BE2C (cell line): Measurements from ENCODE around the gene RHOC.

Experiments
- DNase-seq: peaks from one replicate; pipeline ENCODE4 v3.0.0-alpha.2; 2020
- H3K27me3 ChIP-seq: fragments of 250-450 bp; sonication (Bioruptor Pico); 2 replicates; pipeline ENCODE4 v1.5.1; 2020; ENCODE audit warnings: mild to moderate bottlenecking
- H3K36me3 ChIP-seq: fragments of 250-450 bp; sonication (Bioruptor Pico); 2 replicates; pipeline ENCODE4 v1.5.1; 2020; ENCODE audit warnings: mild to moderate bottlenecking
- H3K4me1 ChIP-seq: fragments of 250-450 bp; sonication (Bioruptor Pico); 2 replicates; pipeline ENCODE4 v1.5.1; 2020
- H3K4me3 ChIP-seq: 2 replicates; pipeline ENCODE4 v1.5.1; 2011; ENCODE audit warnings: low read depth, low read length
- H3K9me3 ChIP-seq: fragments of 250-450 bp; sonication (Bioruptor Pico); 2 replicates; pipeline ENCODE4 v1.5.1; 2020
- TF ChIP-seq, protein P1 (sequence below): IDR thresholded peaks from 2 replicates; pipeline ENCODE4 v1.5.1; 2012; ENCODE audit warnings: mild to moderate bottlenecking, low read depth, low read length

RHOC gene

GRCh38 chr1:112718691-112719418 is 11.9 kb upstream of the RHOC start:
- H3K4me3 ChIP-seq = no peak overlapping the region; the same call in 1 of the 2 replicates
- H3K27me3 ChIP-seq = peaks cover 23% of the 10 kb centered on the region
- H3K9me3 ChIP-seq = no peaks in the 10 kb centered on the region; the same call in 1 of the 2 replicates
- peaks cover 17% of the 10 kb centered on the region for H3K4me1 ChIP-seq
- peak; percentile 94 for DNase-seq
- TF ChIP-seq, protein P1, sequence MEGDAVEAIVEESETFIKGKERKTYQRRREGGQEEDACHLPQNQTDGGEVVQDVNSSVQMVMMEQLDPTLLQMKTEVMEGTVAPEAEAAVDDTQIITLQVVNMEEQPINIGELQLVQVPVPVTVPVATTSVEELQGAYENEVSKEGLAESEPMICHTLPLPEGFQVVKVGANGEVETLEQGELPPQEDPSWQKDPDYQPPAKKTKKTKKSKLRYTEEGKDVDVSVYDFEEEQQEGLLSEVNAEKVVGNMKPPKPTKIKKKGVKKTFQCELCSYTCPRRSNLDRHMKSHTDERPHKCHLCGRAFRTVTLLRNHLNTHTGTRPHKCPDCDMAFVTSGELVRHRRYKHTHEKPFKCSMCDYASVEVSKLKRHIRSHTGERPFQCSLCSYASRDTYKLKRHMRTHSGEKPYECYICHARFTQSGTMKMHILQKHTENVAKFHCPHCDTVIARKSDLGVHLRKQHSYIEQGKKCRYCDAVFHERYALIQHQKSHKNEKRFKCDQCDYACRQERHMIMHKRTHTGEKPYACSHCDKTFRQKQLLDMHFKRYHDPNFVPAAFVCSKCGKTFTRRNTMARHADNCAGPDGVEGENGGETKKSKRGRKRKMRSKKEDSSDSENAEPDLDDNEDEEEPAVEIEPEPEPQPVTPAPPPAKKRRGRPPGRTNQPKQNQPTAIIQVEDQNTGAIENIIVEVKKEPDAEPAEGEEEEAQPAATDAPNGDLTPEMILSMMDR = peak; percentile 86
- no peaks in the 10 kb centered on the region for H3K36me3 ChIP-seq

DNA sequence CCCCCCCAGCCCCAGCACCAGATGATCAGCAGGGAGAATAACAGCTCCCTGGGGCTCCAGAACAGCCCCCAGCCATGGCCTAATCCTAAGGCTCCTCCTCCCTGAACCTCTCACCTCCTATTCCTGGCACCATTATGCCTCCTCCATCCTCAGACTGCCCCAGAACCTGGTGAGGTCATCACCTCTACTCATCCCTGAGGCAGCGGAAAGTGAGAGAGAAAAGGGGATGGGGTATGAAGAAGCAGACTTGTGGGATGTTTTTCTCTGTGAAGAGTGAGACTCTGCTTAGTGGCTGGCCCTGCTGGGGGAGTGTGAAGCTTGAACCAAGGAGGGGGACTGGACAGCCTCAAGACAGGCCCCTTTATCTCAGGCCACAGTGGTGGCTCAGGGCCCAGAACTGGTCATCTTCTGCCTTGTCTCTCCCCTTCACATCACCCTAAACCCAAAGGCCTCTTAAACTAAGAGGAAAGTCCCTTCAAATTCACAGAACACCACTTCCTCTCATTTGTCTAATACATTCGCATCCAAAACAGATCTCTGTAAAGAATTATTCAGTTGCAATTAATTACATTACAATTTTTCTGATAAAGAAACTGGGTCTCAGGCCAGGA is 10.4 kb upstream of the RHOC start:
- H3K27me3 ChIP-seq = peaks cover 24% of the 10 kb centered on the region
- DNase-seq = no peak

DNA sequence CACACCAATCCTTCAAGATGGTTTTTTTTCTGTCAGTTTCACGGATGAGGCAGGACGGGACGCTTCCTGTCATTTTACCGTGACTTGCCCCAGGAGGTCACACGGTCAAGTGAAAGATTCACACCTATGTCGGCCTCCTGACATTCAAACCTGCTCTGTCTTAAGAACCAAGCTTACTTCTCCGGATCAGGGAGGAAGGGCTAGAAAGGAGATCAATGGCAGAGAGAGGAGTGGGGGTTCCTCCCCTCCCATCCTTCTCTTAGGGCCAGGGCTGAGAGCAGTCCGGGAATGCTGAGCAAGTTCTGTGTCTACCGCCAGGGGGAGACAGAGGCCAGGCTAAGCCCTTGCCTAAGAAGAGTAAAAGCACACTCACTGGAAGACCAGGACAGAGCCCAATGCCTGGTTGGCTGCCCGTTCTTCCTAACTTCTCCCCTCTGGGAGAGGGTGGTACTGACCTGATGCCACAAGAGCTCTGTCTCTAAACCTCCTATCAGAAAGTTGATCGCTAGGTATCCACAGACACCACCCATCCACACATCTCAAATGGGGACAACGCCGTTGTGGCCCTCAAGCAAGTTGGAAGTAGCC is 9.3 kb upstream of the RHOC start:
- H3K9me3 ChIP-seq = no peaks in the 10 kb centered on the region; the same call in 1 of the 2 replicates
- H3K4me1 ChIP-seq = peaks cover 9% of the 10 kb centered on the region
- no peaks in the 10 kb centered on the region for H3K36me3 ChIP-seq
- peak; percentile 90 for DNase-seq
- H3K27me3 ChIP-seq = peaks cover 24% of the 10 kb centered on the region
- TF ChIP-seq, protein P1 = peak; percentile 98
- H3K4me3 ChIP-seq = peak overlapping the region; percentile 62

More for the DNA sequence above, 10.4 kb upstream of the RHOC start:
- no peaks in the 10 kb centered on the region; the same call in 1 of the 2 replicates for H3K9me3 ChIP-seq
- no peaks in the 10 kb centered on the region for H3K36me3 ChIP-seq
- TF ChIP-seq, protein P1 = no peak
- peaks cover 16% of the 10 kb centered on the region for H3K4me1 ChIP-seq
- no peak overlapping the region for H3K4me3 ChIP-seq

DNA sequence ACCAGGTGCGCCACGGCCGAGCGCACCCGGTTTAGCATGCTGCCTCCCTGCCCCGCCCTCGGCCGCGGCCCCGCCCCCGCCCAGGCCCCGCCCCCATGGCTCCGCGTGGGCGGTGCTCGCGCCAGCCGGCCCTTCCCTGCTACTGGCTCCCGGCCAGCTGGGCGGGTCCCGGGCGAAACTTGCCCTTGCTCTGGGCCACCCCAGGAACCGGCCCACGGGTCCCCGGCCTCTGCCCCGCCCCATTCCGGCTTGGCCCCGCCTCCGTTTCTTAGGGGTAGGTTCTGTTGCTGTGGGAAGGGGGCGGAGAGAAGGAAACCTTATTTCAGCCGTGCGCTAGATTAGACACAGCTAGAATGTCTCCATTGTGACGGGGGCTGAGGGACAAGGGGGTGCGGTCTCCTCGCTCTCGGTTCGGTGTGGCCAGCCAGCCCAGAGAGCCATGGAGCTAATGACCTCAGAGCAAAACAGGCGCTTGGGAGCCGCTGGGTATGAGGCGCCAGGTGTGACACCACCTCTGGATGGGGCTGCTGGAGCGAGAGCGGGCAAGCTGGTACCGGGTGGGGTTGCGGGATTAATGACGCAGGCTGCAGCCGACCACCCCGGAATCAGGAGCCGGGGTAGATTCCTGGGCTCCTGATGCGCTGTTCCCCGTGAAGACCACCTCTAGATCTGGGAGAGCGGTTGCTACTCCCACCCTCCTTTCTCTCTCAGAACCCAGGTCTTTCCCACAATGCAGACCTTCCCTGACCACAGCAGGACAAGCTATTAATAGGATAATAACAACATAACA is 8.5 kb upstream of the RHOC start, which contains the start of gene PPM1J:
Gene PPM1J, minus strand, starts transcription at position 69 of the 790 bp plus-strand sequence. Its CDS starts 31 bp downstream, at position 38.
- Histone ChIP-seq H3K36me3 (no peaks in the 10 kb centered on the region), H3K4me1 (peaks cover 9% of the 10 kb centered on the region), H3K27me3 (peaks cover 23% of the 10 kb centered on the region), H3K9me3 (no peaks in the 10 kb centered on the region; the same call in 1 of the 2 replicates), H3K4me3 (peak within 1 kb of the TSS; percentile 62)
- DNase-seq = peak; percentile 98
- TF ChIP-seq, protein P1 = no peak

DNA sequence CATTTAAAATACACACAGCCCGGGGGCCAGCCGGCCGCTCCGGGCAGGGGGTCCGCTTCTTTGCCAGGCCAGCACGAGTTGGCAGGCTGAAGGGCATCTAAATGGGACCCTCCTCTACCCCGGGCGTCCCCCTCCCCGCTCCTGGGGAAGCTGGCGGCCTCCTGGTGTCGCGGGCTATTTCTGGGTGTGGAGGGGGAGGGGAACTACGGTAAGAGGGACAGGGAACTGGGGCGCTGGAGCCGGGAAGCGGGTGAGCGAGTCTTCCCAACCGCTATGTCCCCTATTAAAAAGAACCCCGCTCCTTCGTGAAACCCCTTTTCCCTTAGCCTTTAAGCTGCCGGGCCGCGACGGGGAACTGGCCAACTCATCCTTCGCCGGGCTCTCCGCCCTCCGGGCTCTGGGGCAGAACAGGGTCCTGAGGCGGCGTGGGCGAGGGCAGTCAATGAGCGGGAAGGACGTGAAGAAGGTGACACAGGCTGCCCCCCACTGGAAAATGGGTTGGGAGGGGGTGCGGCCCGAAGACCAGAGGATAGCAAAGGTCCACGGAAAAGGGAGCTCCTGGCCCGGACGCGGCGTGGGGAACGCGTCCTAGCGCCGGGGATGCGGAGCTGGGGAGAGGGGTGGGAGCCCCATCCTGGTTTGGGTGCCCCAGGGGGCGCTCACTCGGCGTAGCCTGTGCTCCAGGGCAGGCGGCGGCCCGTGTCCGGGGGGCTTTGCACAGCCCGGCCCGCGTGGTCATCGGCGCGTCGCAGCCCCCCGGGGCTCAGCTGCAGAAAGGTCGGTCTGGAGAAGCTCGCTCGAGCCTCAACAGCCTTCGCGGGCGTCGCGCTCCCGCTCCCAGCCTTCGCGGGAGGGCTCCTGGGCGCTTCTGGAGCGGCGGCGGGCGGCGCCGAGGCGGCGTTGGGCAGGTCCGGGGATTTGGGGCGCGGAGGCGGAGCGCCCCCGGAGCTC is 7.7 kb upstream of the RHOC start:
- no peak for DNase-seq
- Histone ChIP-seq H3K9me3 (no peaks in the 10 kb centered on the region; the same call in 1 of the 2 replicates), H3K27me3 (peaks cover 17% of the 10 kb centered on the region), H3K36me3 (no peaks in the 10 kb centered on the region), H3K4me1 (peaks cover 9% of the 10 kb centered on the region), H3K4me3 (peak overlapping the region; percentile 56)
- TF ChIP-seq, protein P1 = 0 out of 2 replicates have a peak, but pooled peaks have one; percentile 9
